Endothelial cell of umbilical vein (primary cell): ENCODE measurements around the gene ABCG5.

Source experiments
- CTCF ChIP-seq, 2 donors: IDR thresholded peaks; 1 replicate in 1 of 2; 2 replicates in 1 of 2; pipeline ENCODE4 v1.5.1; 2011; ENCODE audit warnings: low read length in 2 of 2, mild to moderate bottlenecking in 2 of 2, moderate library complexity in 2 of 2, control low read depth in 1 of 2, inconsistent platforms in 1 of 2, low read depth in 1 of 2; ENCODE audit not compliant: insufficient read depth in 1 of 2; ENCODE audit errors: extremely low read depth in 1 of 2
- EZH2 ChIP-seq: IDR thresholded peaks from 2 replicates; pipeline ENCODE4 v1.6.1; 2012; ENCODE audit warnings: borderline replicate concordance, low read depth, mild to moderate bottlenecking, moderate library complexity, low read length, inconsistent platforms; ENCODE audit not compliant: severe bottlenecking
- FOS ChIP-seq: IDR thresholded peaks from 2 replicates; pipeline ENCODE4 v1.6.1; 2011; ENCODE audit warnings: mild to moderate bottlenecking, low read length, moderate library complexity, borderline replicate concordance; ENCODE audit not compliant: insufficient read depth
- GATA2 ChIP-seq: IDR thresholded peaks from 2 replicates; pipeline ENCODE4 v1.7.0; 2011; ENCODE audit warnings: low read depth, mild to moderate bottlenecking, moderate library complexity, mixed read lengths, low read length; ENCODE audit not compliant: insufficient read length, insufficient read depth
- JUN ChIP-seq: IDR thresholded peaks from 2 replicates; pipeline ENCODE4 v1.6.1; 2011; ENCODE audit warnings: borderline replicate concordance, low read depth; ENCODE audit not compliant: insufficient read length, insufficient read depth
- MAX ChIP-seq: IDR thresholded peaks from 2 replicates; pipeline ENCODE4 v1.6.1; 2011; ENCODE audit not compliant: insufficient read depth, insufficient read length
- MYC ChIP-seq: IDR thresholded peaks from one replicate; pipeline ENCODE4 v1.6.1; 2011; ENCODE audit warnings: mild to moderate bottlenecking, low read depth, low read length
- POLR2A ChIP-seq: IDR thresholded peaks from 2 replicates; pipeline ENCODE4 v1.6.1; 2012; ENCODE audit warnings: low read depth, mild to moderate bottlenecking, control low read depth, low read length
- POLR2AphosphoS5 ChIP-seq: IDR thresholded peaks from 2 replicates; pipeline ENCODE4 v1.6.1; 2012; ENCODE audit warnings: low read depth, mild to moderate bottlenecking, control low read depth, low read length, moderate library complexity; ENCODE audit not compliant: insufficient read depth

GRCh38 chr2:43842866-43843226 is 4.2 kb upstream of the ABCG5 start:
- TF ChIP-seq CTCF (IDR thresholded peaks at IDR 0.05; ENCODE audit: extremely low read depth in 1 of 2, insufficient read depth in 1 of 2, low read depth in 1 of 2, low read length in 2 of 2) (no peak), JUN (no peak), MAX (no peak), MYC (no peak), POLR2AphosphoS5 (no peak), EZH2 (no peak), POLR2A (no peak), FOS (no peak), GATA2 (no peak)
